CD8-positive, alpha-beta memory T cell (primary cell): ENCODE results near the gene DNAJC8. TPM values are rescaled to one million over a fixed set of nuclear protein-coding genes. Genes with fewer than 3 reads are reported as not detected.

Experiments used
- CTCF ChIA-PET: fragments of 350-600 bp; sonication (Branson Sonifier 250); formaldehyde crosslinking; loops from one replicate; lab custom pipeline; 2021; ENCODE audit warnings: antibody characterized with exemption; lab: Charles Lee
- POLR2A ChIA-PET: fragments of 350-600 bp; sonication (Branson Sonifier 250); formaldehyde crosslinking; loops from one replicate; lab custom pipeline; 2021; ENCODE audit warnings: antibody characterized with exemption; lab: Charles Lee
- DNase-seq, 5 donors: peaks; one replicate each; pipeline versions ENCODE4 v3.0.0 to v3.0.0-alpha.2; 2020 to 2022; ENCODE audit warnings: mixed read lengths in 1 of 5
- H3K27ac ChIP-seq: one replicate; pipeline ENCODE4 v1.7.0; 2013; ENCODE audit warnings: low read depth, mild to moderate bottlenecking, low read length, moderate library complexity
- H3K27me3 ChIP-seq: 2 replicates; pipeline ENCODE4 v1.7.0; 2013; ENCODE audit warnings: low read length, mild to moderate bottlenecking; ENCODE audit not compliant: insufficient read depth, poor library complexity, severe bottlenecking
- H3K36me3 ChIP-seq: 2 replicates; pipeline ENCODE4 v1.7.0; 2013; ENCODE audit warnings: mild to moderate bottlenecking, low read length, moderate library complexity; ENCODE audit not compliant: insufficient read depth
- H3K4me1 ChIP-seq: 2 replicates; pipeline ENCODE4 v1.7.0; 2013; ENCODE audit warnings: mild to moderate bottlenecking, low read length, moderate library complexity; ENCODE audit not compliant: insufficient read depth
- H3K4me3 ChIP-seq: 2 replicates; pipeline ENCODE4 v1.7.0; 2013; ENCODE audit warnings: mild to moderate bottlenecking, low read length
- H3K9me3 ChIP-seq: 2 replicates; pipeline ENCODE4 v1.7.0; 2013; ENCODE audit warnings: mild to moderate bottlenecking, low read length
- H3K27ac Mint-ChIP-seq, 8 donors: one replicate each; pipeline ENCODE4 v1.8.0; 2020 to 2021; ENCODE audit warnings: mixed read lengths in 8 of 8, mild to moderate bottlenecking in 6 of 8, inconsistent platforms in 3 of 8, moderate library complexity in 3 of 8
- H3K27me3 Mint-ChIP-seq, 2 donors: one replicate each; pipeline ENCODE4 v1.8.0; 2020 to 2021; ENCODE audit warnings: mixed read lengths in 2 of 2, mild to moderate bottlenecking in 1 of 2, moderate library complexity in 1 of 2
- H3K36me3 Mint-ChIP-seq, 3 donors: one replicate each; pipeline ENCODE4 v1.8.0; 2020 to 2021; ENCODE audit warnings: mixed read lengths in 3 of 3, inconsistent platforms in 1 of 3, mild to moderate bottlenecking in 1 of 3
- H3K4me1 Mint-ChIP-seq, 3 donors: one replicate each; pipeline ENCODE4 v1.8.0; 2020 to 2021; ENCODE audit warnings: mixed read lengths in 3 of 3, inconsistent platforms in 1 of 3, mild to moderate bottlenecking in 1 of 3
- H3K4me3 Mint-ChIP-seq, 7 donors: one replicate each; pipeline ENCODE4 v1.8.0; 2020 to 2021; ENCODE audit warnings: mixed read lengths in 7 of 7, mild to moderate bottlenecking in 6 of 7, moderate library complexity in 4 of 7, inconsistent platforms in 2 of 7
- H3K9me3 Mint-ChIP-seq, 5 donors: one replicate each; pipeline ENCODE4 v1.8.0; 2020 to 2022; ENCODE audit warnings: mixed read lengths in 5 of 5, mild to moderate bottlenecking in 3 of 5, moderate library complexity in 2 of 5, inconsistent platforms in 1 of 5
- polyA plus RNA-seq: library from polyadenylated mRNA; unstranded; fragments of 300-500 nt; fragmentation: Illumina TruSeq; gene quantifications from one replicate; pipeline ENCODE4 v1.2.3, GENCODE V29; 2021
- total RNA-seq, 2 experiments: library from RNA; stranded (reverse); gene quantifications; one replicate each; pipeline ENCODE4 v1.2.3, GENCODE V29; 2021

DNAJC8 gene
- total RNA-seq (100 to 1,000 TPM in 1 of 2 experiments, 10 to 100 TPM in 1; 98.4 to 104 TPM), polyA plus RNA-seq (172 TPM)

- H3K27ac Mint-ChIP-seq = peak within 1 kb of the TSS; percentile 89 to 100 (median 99)
- ChIA-PET CTCF (interaction anchor here (1.9 kb wide), 1 partner anchor 16 kb away, joined by 7 read pairs; no protein-coding TSS in a partner anchor), POLR2A (interaction anchor here (1.3 kb wide), 1 partner anchor 144 kb away, joined by 3 read pairs; the partner anchor contains the start of gene EYA3)
- H3K36me3 ChIP-seq = peaks cover 16% of the 10 kb centered on the region
- H3K27me3 ChIP-seq = no peaks in the 10 kb centered on the region
- H3K27me3 Mint-ChIP-seq = no peaks in the 10 kb centered on the region
- H3K9me3 ChIP-seq = no peaks in the 10 kb centered on the region
- peak; percentile 86 to 96 (median 93) for DNase-seq
- H3K9me3 Mint-ChIP-seq = no peaks in the 10 kb centered on the region
- peaks cover 34% of the 10 kb centered on the region for H3K4me1 ChIP-seq
- peaks cover 27 to 45% (median 44%) of the 10 kb centered on the region in 3 donors for H3K4me1 Mint-ChIP-seq
- peak within 1 kb of the TSS; percentile 97 for H3K27ac ChIP-seq
- peak within 1 kb of the TSS; percentile 97 to 100 (median 99) for H3K4me3 Mint-ChIP-seq
- peaks cover 6 to 32% (median 7%) of the 10 kb centered on the region in 3 donors for H3K36me3 Mint-ChIP-seq
- H3K4me3 ChIP-seq = peak within 1 kb of the TSS; percentile 99
Measured at GRCh38 chr1:28232558-28233263, at the start of gene DNAJC8. Gene DNAJC8 (minus strand): TSS chr1:28233029. CDS start chr1:28232998, 31 bp downstream.

GRCh38 chr1:28281608-28282425 is 49.0 kb upstream of the DNAJC8 start:
- H3K4me1 Mint-ChIP-seq = peaks cover 5% of the 10 kb centered on the region in 3 donors
- Histone ChIP-seq H3K4me3 (no peak overlapping the region), H3K4me1 (no peaks in the 10 kb centered on the region), H3K27ac (no peak overlapping the region), H3K27me3 (no peaks in the 10 kb centered on the region), H3K9me3 (no peaks in the 10 kb centered on the region), H3K36me3 (peaks cover 7% of the 10 kb centered on the region)
- no peak overlapping the region for H3K4me3 Mint-ChIP-seq
- POLR2A ChIA-PET = no interaction called here
- H3K27me3 Mint-ChIP-seq = no peaks in the 10 kb centered on the region
- DNase-seq = no peak
- no peaks in the 10 kb centered on the region for H3K9me3 Mint-ChIP-seq
- peak overlapping the region in 2 of 8 donors; percentile 60 to 66 for H3K27ac Mint-ChIP-seq
- peaks cover 5 to 56% (median 11%) of the 10 kb centered on the region in 3 donors for H3K36me3 Mint-ChIP-seq
- CTCF ChIA-PET = interaction anchor here (1.8 kb wide), 1 partner anchor 33 kb away, joined by 5 read pairs; no protein-coding TSS in a partner anchor

GRCh38 chr1:28280977-28281381 is 48.1 kb upstream of the DNAJC8 start:
- ChIA-PET POLR2A (no interaction called here), CTCF (interaction anchor here (1.3 kb wide), 1 partner anchor 32 kb away, joined by 5 read pairs; no protein-coding TSS in a partner anchor)
- Mint-ChIP-seq H3K27ac (peak overlapping the region in 4 of 8 donors; percentile 41 to 82 (median 78)), H3K9me3 (no peaks in the 10 kb centered on the region), H3K4me3 (no peak overlapping the region), H3K36me3 (peaks cover 5 to 58% (median 11%) of the 10 kb centered on the region in 3 donors), H3K4me1 (peaks cover 5% of the 10 kb centered on the region in 3 donors), H3K27me3 (no peaks in the 10 kb centered on the region)
- Histone ChIP-seq H3K27me3 (no peaks in the 10 kb centered on the region), H3K36me3 (peaks cover 7% of the 10 kb centered on the region), H3K9me3 (no peaks in the 10 kb centered on the region), H3K27ac (no peak overlapping the region), H3K4me3 (no peak overlapping the region), H3K4me1 (no peaks in the 10 kb centered on the region)
- DNase-seq = no peak

- CTCF ChIA-PET = interaction anchor here (1.3 kb wide), 1 partner anchor 32 kb away, joined by 5 read pairs; no protein-coding TSS in a partner anchor
- H3K27ac Mint-ChIP-seq = peak overlapping the region in 4 of 8 donors; percentile 50 to 90 (median 68)
- peak in 1 of 5 donors; percentile 8 for DNase-seq
- no peak overlapping the region for H3K4me3 ChIP-seq
- no peaks in the 10 kb centered on the region for H3K4me1 ChIP-seq
- peaks cover 7% of the 10 kb centered on the region for H3K36me3 ChIP-seq
- no peak overlapping the region for H3K27ac ChIP-seq
- no peaks in the 10 kb centered on the region for H3K27me3 ChIP-seq
- H3K4me1 Mint-ChIP-seq = peaks cover 5% of the 10 kb centered on the region in 3 donors
- POLR2A ChIA-PET = no interaction called here
- H3K9me3 Mint-ChIP-seq = no peaks in the 10 kb centered on the region
- H3K4me3 Mint-ChIP-seq = peak overlapping the region in 2 of 7 donors; percentile 15 to 36
- H3K27me3 Mint-ChIP-seq = no peaks in the 10 kb centered on the region
- no peaks in the 10 kb centered on the region for H3K9me3 ChIP-seq
- H3K36me3 Mint-ChIP-seq = peaks cover 5 to 58% (median 11%) of the 10 kb centered on the region in 3 donors
Measured at GRCh38 chr1:28280501-28280900, 47.7 kb upstream of the DNAJC8 start.

GRCh38 chr1:28279721-28280120 is 46.9 kb upstream of the DNAJC8 start:
- no peak for DNase-seq
- H3K27me3 ChIP-seq = no peaks in the 10 kb centered on the region
- ChIA-PET POLR2A (interaction anchor here (0.6 kb wide), 1 partner anchor 12 kb away, joined by 3 read pairs; no protein-coding TSS in a partner anchor), CTCF (interaction anchor here (1.3 kb wide), 1 partner anchor 31 kb away, joined by 5 read pairs; no protein-coding TSS in a partner anchor)
- Mint-ChIP-seq H3K27ac (peak overlapping the region in 3 of 8 donors; percentile 59 to 90 (median 78)), H3K4me3 (no peak overlapping the region), H3K36me3 (peaks cover 9 to 66% (median 16%) of the 10 kb centered on the region in 3 donors), H3K9me3 (no peaks in the 10 kb centered on the region), H3K4me1 (peaks cover 5% of the 10 kb centered on the region in 3 donors), H3K27me3 (no peaks in the 10 kb centered on the region)
- no peaks in the 10 kb centered on the region for H3K4me1 ChIP-seq
- H3K36me3 ChIP-seq = peaks cover 7% of the 10 kb centered on the region
- no peaks in the 10 kb centered on the region for H3K9me3 ChIP-seq
- no peak overlapping the region for H3K4me3 ChIP-seq
- no peak overlapping the region for H3K27ac ChIP-seq

- Histone ChIP-seq H3K4me1 (no peaks in the 10 kb centered on the region), H3K9me3 (no peaks in the 10 kb centered on the region), H3K4me3 (no peak overlapping the region), H3K27ac (no peak overlapping the region), H3K36me3 (peaks cover 12% of the 10 kb centered on the region), H3K27me3 (no peaks in the 10 kb centered on the region)
- peaks cover 9 to 75% (median 16%) of the 10 kb centered on the region in 3 donors for H3K36me3 Mint-ChIP-seq
- H3K27me3 Mint-ChIP-seq = no peaks in the 10 kb centered on the region
- CTCF ChIA-PET = no interaction called here
- H3K4me3 Mint-ChIP-seq = no peak overlapping the region
- POLR2A ChIA-PET = no interaction called here
- H3K9me3 Mint-ChIP-seq = no peaks in the 10 kb centered on the region
- no peak for DNase-seq
- H3K4me1 Mint-ChIP-seq = peaks cover 5% of the 10 kb centered on the region in 3 donors
- H3K27ac Mint-ChIP-seq = peak overlapping the region in 4 of 8 donors; percentile 56 to 71 (median 62)
Measured at GRCh38 chr1:28278763-28279162, 45.9 kb upstream of the DNAJC8 start.

- peak overlapping the region in 1 of 8 donors; percentile 14 for H3K27ac Mint-ChIP-seq
- no peak for DNase-seq
- Histone ChIP-seq H3K4me1 (no peaks in the 10 kb centered on the region), H3K36me3 (peaks cover 10% of the 10 kb centered on the region), H3K4me3 (no peak overlapping the region), H3K27me3 (no peaks in the 10 kb centered on the region), H3K9me3 (no peaks in the 10 kb centered on the region), H3K27ac (no peak overlapping the region)
- no peaks in the 10 kb centered on the region for H3K9me3 Mint-ChIP-seq
- no peaks in the 10 kb centered on the region for H3K27me3 Mint-ChIP-seq
- ChIA-PET POLR2A (no interaction called here), CTCF (interaction anchor here (1.4 to 1.6 kb wide), 2 partner anchors 25 to 86 kb away, joined by 4 to 10 read pairs; no protein-coding TSS in a partner anchor)
- peaks cover 0 to 4% (median 0%) of the 10 kb centered on the region in 3 donors for H3K4me1 Mint-ChIP-seq
- peaks cover 4 to 58% (median 11%) of the 10 kb centered on the region in 3 donors for H3K36me3 Mint-ChIP-seq
- H3K4me3 Mint-ChIP-seq = no peak overlapping the region
Measured at GRCh38 chr1:28273216-28273860, 40.5 kb upstream of the DNAJC8 start.
